GM12801 (cell line): ENCODE data around the gene PNO1.

Experiments used
- TF ChIP-seq, protein P1 (sequence below): IDR thresholded peaks from one replicate; pipeline ENCODE4 v1.5.1; 2011; ENCODE audit warnings: control low read depth; ENCODE audit not compliant: insufficient read length; ENCODE audit errors: extremely low read depth

Gene PNO1

DNA sequence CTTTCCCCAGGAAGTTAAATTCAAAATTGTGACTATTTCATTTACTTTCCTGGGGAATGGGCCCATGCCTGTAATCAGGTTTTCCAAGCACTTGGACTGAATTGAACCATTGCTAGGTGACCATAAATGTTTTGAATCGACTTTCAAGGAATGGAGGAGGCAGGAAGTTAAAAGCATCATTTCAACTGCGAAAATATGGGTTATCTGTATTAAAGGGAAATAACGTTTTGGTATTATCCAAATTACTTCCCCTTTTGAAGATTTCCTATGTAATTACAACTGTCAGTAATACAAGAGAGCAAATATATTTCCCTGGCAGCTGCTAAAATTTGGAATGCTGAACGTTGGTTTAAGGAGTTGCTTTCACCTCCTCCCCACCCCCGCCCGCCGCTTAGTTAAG lies 19.0 kb downstream of the PNO1 start:
- TF ChIP-seq, protein P1, sequence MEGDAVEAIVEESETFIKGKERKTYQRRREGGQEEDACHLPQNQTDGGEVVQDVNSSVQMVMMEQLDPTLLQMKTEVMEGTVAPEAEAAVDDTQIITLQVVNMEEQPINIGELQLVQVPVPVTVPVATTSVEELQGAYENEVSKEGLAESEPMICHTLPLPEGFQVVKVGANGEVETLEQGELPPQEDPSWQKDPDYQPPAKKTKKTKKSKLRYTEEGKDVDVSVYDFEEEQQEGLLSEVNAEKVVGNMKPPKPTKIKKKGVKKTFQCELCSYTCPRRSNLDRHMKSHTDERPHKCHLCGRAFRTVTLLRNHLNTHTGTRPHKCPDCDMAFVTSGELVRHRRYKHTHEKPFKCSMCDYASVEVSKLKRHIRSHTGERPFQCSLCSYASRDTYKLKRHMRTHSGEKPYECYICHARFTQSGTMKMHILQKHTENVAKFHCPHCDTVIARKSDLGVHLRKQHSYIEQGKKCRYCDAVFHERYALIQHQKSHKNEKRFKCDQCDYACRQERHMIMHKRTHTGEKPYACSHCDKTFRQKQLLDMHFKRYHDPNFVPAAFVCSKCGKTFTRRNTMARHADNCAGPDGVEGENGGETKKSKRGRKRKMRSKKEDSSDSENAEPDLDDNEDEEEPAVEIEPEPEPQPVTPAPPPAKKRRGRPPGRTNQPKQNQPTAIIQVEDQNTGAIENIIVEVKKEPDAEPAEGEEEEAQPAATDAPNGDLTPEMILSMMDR: no peak

DNA sequence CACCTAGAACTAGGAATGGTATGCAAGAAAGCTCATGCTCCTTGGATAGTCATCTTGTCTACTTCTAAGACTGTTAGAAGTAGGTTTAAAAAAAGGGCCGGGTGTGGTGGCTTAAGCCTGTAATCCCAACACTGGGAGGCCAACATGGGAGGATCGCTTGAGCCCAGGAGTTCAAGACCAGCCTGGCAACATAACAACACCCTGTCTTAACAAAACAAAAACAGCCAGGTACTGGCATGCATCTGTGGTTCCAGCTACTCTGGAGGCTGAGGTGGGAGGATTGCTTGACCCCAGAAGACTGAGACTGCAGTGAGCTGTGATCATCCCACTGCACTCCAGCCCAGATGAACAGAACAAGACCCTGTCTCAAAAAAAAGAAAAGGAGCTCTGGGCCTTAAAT lies 19.9 kb downstream of the PNO1 start:
- TF ChIP-seq, protein P1: no peak

DNA sequence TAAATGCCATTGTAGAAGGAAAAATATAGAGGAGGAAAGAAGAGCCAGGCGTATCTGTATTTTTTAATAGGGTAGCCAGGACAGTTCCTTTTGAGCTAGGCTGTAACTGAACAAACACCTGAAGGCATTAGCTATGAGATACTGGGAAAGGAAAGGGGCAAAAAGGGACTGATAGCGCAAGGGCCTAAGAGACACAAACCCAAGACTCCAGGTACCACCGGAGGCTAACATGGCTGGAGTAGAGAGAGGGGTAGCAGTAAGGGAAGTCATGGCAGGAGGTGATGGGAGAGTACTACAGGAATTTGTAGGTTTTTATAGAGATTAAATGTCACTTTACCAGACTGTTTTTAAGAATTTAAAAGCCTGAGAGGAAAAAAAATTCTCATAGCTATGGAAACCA lies 20.7 kb downstream of the PNO1 start:
- TF ChIP-seq, protein P1: no peak

DNA sequence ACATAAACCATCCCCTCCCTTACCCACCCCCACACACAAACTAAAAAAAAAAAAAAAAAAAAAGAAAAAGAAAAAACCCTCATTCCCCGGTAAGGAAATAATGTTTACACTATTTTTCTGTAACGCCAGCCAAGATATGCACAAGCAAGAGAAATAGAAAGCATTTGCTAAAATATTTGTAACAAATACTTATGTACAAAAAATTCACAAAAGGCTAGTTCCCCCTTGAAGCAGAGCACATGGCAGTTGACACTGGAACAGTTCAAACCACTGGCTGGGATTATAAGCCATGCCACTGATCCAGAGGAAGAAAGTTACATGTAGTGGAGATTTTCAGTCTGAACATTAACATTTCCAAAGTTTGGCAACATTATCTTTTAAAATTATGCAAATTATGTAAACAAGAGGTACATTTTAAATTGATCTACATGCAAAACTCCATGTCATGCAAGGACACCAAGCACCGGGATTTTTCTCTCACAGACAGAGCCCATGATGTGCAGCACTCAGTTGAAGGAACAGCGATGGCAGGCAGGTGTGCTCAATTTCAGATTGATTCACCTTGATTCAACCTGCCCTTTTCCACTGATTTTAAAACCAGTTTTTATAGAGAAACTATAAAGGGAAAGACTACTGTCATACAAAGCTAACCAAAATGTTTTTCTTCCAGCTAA lies 21.4 kb downstream of the PNO1 start:
- TF ChIP-seq, protein P1: no peak

DNA sequence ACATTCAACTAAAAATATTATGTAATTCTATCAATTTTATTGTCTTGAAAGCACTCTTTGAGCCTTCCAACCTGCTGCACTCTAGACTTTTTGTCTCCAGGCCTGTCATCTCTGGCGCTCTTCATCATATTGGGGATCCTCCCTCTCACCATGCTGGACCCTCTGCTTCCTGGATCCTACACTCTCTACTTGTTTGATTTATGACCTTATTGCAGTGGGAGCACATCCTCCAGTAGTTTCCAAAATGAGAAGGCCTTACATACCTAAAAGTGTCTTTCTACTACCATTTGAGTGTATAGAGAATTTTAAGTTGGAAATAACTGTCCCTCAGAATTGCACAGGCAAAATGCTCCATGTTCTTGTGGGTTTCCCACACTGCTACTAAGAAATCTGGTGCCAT lies 25.2 kb downstream of the PNO1 start:
- TF ChIP-seq, protein P1: no peak

DNA sequence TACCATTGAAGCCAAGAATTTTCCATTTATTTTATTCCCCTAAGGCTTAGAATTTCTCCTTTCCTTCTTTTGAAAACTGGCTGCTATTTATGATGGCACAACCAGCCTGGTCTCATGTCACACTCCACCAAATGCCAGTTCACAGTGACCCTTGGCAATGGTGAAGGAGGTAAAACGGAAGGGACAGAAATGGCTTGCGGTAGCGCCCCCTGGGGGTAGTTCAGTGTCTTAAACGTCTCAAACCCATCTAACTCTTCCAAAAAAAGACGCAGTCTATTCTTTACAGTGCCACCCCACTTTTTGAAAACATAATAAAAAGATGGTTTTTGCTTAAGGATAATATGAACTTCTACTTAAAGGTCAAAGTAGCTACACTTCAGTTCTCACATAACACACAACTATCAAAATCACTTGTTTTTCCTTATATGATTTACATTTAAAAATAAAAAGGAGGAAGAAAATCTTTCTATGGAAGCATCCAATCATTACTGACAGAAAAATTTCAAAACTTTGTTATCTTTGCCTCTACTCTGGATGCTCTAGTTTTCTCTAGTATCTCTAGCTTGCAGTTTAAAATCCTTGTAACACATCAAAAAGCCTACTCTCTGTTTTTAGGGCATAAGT lies 28.0 kb downstream of the PNO1 start:
- TF ChIP-seq, protein P1: no peak

DNA sequence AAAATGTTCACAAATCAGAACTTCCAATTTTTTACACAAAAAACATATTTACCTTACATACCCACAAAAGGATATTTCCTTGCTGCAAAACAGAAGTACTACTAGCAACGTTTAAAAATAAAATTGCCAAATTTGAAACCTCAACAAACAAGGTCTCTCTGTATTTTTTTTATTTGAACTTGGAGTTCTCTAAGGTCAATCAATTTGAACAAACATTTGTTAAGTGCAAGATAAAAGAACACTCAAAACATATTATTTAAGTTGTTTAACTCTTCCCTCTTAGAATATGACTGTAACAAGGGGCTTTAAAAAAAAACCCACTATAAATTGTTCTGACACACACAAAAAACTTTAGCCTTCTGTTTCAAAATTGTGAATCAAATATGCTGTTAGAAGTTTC lies 29.6 kb downstream of the PNO1 start:
- TF ChIP-seq, protein P1: no peak

DNA sequence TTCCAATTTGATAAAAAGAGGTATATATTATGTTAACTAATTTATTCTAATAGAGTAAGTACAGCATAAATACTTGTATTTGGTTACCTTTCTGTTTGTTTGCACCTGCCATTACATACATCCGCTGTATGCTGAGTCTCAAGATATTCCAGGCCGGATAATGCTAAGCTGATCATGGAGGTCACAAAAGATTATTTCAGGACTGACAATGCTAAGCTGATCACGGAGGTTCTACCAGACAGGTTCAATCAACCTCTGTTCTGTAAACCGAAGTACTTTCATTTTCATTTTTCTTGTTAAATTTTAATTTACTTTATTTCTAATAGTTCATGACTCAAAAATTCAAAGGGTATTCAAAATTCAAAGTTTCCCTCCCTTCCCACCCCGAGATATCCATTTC lies 31.1 kb downstream of the PNO1 start:
- TF ChIP-seq, protein P1: no peak
